AG09319 (cell line): ENCODE measurements around the gene PEX5L.

Experiments used
- DNase-seq: peaks from one replicate; pipeline ENCODE4 v3.0.0-alpha.2; 2010; ENCODE audit warnings: low read depth; ENCODE audit errors: extremely low read depth
- CTCF ChIP-seq: IDR thresholded peaks from 2 replicates; pipeline ENCODE4 v1.5.1; 2011; ENCODE audit warnings: low read depth, mild to moderate bottlenecking, inconsistent platforms, low read length, moderate library complexity

The PEX5L gene

GRCh38 chr3:179884136-179884535 lies 152.6 kb downstream of the PEX5L start:
- TF ChIP-seq CTCF = no peak
- DNase-seq = no peak

DNA sequence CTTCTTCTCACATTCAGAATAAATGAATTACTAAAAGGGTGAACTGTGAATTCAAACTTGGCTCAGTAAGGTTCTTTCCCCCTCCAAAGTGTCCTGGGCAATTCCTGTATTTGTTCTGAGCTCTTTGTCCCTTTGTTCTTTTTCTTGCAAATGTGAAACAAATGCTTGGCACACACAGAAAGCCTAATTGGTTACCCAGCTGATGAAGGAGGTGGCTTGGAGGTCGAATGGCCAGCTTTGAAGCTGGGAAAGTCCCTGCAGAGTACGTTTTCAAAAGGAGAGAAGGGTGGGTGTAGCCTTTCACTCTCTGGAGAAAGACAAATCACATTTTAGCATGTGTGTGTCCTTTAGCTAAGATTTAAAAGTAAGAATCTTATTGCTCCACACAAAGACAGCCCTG lies 154.4 kb downstream of the PEX5L start:
- DNase-seq = no peak
- TF ChIP-seq CTCF = no peak

GRCh38 chr3:179881791-179882190 lies 154.9 kb downstream of the PEX5L start:
- TF ChIP-seq CTCF = no peak
- no peak for DNase-seq

DNA sequence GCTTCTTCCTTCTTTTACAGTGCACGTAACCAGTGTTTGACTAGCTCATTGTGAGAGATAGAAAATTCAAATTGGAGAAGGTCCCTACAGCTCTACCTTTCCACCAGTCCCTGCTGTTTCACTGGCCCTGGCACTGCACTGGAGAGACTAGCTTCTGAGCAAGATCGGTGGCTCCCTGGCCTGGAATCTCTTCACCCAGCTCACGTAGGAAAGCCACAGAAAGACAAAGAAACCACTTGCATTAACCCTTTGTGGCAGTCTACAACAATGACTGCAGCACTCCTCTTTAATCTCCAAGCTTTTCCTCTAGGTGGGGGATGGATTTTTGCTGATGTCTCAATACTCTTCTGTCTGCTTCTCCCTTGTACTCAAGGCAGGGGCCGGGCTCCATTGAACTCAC lies 155.9 kb downstream of the PEX5L start:
- no peak for TF ChIP-seq CTCF
- DNase-seq = no peak

DNA sequence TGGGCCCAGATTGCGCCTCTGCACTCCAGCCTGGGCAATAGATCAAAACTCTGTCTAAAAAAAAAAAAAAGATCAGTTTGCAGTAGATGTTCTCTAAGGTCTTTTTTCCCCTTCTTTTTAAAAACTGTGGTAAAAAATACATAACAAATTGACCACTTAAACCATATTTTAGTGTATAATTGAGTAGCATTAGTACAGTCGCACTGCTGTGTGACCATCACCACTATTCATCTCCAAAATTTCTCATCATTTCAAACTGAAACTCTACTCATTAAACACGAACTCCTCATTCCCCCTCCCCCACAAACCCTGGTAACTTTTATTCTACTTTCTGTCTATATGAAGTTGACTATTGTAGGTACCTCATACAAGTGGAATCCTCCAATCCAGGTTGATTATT lies 160.3 kb downstream of the PEX5L start:
- DNase-seq = no peak
- no peak for TF ChIP-seq CTCF

DNA sequence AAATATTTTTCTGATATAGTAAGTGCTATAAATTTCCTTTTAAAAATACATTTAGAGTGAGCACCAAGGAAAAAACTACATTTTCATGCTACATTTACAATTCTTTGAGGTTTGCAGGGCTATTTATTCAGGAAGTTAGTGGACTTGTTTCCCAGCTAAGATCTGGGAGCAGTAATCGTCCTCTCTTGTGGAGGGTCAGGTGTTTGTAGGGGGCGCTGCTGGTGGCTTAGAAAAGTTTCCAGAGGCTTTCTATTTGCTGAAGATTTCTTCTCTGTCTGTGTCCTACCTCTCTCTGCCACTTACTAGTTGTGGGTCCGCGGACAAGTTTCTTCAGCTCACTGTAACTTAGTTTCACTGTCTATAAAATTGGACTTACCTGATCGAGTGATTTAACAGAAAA lies 163.9 kb downstream of the PEX5L start:
- no peak for TF ChIP-seq CTCF
- DNase-seq = no peak

DNA sequence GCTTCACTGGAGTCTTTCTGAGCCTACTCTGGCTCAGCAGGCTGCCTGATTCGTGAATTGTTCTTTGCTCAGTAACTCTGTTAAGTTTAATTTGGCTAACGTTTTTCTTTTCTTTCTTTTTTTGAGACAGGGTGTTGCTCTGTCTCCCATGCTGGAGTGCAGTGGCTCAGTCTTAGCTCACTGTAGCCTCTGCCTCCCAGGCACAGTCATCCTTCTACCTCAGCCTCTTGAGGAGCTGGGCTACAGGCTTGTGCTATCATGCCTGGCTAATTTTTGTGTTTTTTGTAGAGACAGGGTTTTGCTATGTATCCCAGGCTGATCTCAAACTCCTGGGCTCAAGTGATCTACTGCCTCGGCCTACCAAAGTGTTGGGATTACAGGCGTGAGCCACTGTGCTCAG lies 165.0 kb downstream of the PEX5L start:
- TF ChIP-seq CTCF = no peak
- DNase-seq = no peak
